ENCODE results near the gene NDRG4. TPM values are rescaled to one million over a fixed set of nuclear protein-coding genes. Genes with fewer than 3 reads are reported as not detected.

The NDRG4 gene
- total and polyA plus RNA-seq, 2 of the 13 experiments (the other 11 are each of a cell fraction or from before 2014, with no cell fraction given): 1.7 to 2.7 TPM

- in situ Hi-C loops (cut with HindIII; ENCODE audit: extremely low pct_ligation_motif_present, low pct_unique_long_range_greater_than_20kb) (loop anchor here (10.0 kb wide), 1 partner anchor 228 kb away; the partner anchor contains the start of gene GOT2), intact Hi-C loops (cut with micrococcal nuclease; ENCODE audit: unreplicated experiment) (no loop called here)
- H3K4me2 ChIP-seq (ENCODE audit: low read depth, low read length): no peak overlapping the region
- peaks cover 25% of the 10 kb centered on the region for H3K4me1 ChIP-seq (ENCODE audit: insufficient read depth, low read length)
- no peaks in the 10 kb centered on the region for H4K20me1 ChIP-seq (ENCODE audit: insufficient read depth, low read length)
- no peaks in the 10 kb centered on the region for H3K36me3 ChIP-seq (replicated peaks in 1 of 2; ENCODE audit: control insufficient read depth in 1 of 2, insufficient read depth in 2 of 2, low read length in 2 of 2)
- no peak overlapping the region for H3K9ac ChIP-seq (ENCODE audit: insufficient read depth, low read depth, low read length)
- no peak overlapping the region for H3K27ac ChIP-seq (ENCODE audit: extremely low read length, insufficient read depth, low read length)
- H3K27me3 ChIP-seq (ENCODE audit: control insufficient read depth in 1 of 2, insufficient read depth in 2 of 2, low read length in 2 of 2): peaks cover 0 to 8% of the 10 kb centered on the region in 2 experiments; a peak in 2 of 5 replicates
- H3K4me3 ChIP-seq (replicated peaks in 1 of 3; ENCODE audit: insufficient read depth in 1 of 3, low read depth in 2 of 3, low read length in 3 of 3): no peak overlapping the region
- H3K9me3 ChIP-seq (ENCODE audit: low read length): no peaks in the 10 kb centered on the region
- no peaks in the 10 kb centered on the region for H3K79me2 ChIP-seq (ENCODE audit: insufficient read depth, low read length)
- ATAC-seq: peak; percentile 6; the same call in 2 of the 3 replicates
- POLR2A ChIA-PET: no interaction called here
- CTCF ChIA-PET (ENCODE audit: low intra/inter-chr PET ratio, low total read pairs): no interaction called here
- 57% methylated on average over 15 of the region's 20 CpGs for WGBS (ENCODE audit: low lambda C conversion rate)
- DNase-seq (ENCODE audit: low spot score): no peak
- no peak for FAIRE-seq
- BruUV-seq (replicated peaks): no TSS peak
- TF ChIP-seq ZNF230 (CRISPR knock-in tag; IDR thresholded peaks at IDR 0.05) (no peak), KDM2A (CRISPR knock-in tag; IDR thresholded peaks at IDR 0.05; ENCODE audit: borderline replicate concordance, low read depth) (0 out of 2 replicates have a peak, but pooled peaks have one; percentile 24)
- H2AFZ ChIP-seq (ENCODE audit: low read length): no peak overlapping the region
Observed at GRCh38 chr16:58506241-58507194, 6.6 kb downstream of the NDRG4 start.

GRCh38 chr16:58507195-58507962, 7.4 kb downstream of the NDRG4 start:
- 26% methylated on average over 14 of the region's 15 CpGs for WGBS (ENCODE audit: low lambda C conversion rate)
- peak; percentile 43; the same call in 1 of the 2 replicates for TF ChIP-seq HNF4A (CRISPR knock-in tag; IDR thresholded peaks at IDR 0.05)
- peak in 1 of 2 experiments; percentile 61; a peak in 2 of 4 replicates for TF ChIP-seq NR2F1 (CRISPR knock-in tag; IDR thresholded peaks at IDR 0.05)
- 0 out of 2 replicates have a peak, but pooled peaks have one; percentile 25 for TF ChIP-seq HNRNPL (IDR thresholded peaks at IDR 0.05; ENCODE audit: low read depth, low read length)
- peak; percentile 53 for TF ChIP-seq NR2F6 (IDR thresholded peaks at IDR 0.05)
- TF ChIP-seq NR2F6 (CRISPR knock-in tag; IDR thresholded peaks at IDR 0.05): peak; percentile 41; the same call in 1 of the 2 replicates
- TF ChIP-seq FOXP4 (CRISPR knock-in tag; IDR thresholded peaks at IDR 0.05): no peak
- no peak for TF ChIP-seq MED13 (CRISPR knock-in tag; IDR thresholded peaks at IDR 0.05)
- 0 out of 2 replicates have a peak, but pooled peaks have one; percentile 9 for TF ChIP-seq KDM2A (CRISPR knock-in tag; IDR thresholded peaks at IDR 0.05; ENCODE audit: borderline replicate concordance, low read depth)
- TF ChIP-seq RARA (CRISPR knock-in tag; IDR thresholded peaks at IDR 0.05): peak; percentile 33; the same call in 1 of the 2 replicates
- no peak for TF ChIP-seq ONECUT2 (CRISPR knock-in tag; IDR thresholded peaks at IDR 0.05)
- no peaks in the 10 kb centered on the region for H4K20me1 ChIP-seq (ENCODE audit: insufficient read depth, low read length)
- ChIA-PET POLR2A (interaction anchor here (0.5 kb wide), 1 partner anchor 193 kb away, joined by 4 read pairs; no protein-coding TSS in a partner anchor), CTCF (ENCODE audit: low intra/inter-chr PET ratio, low total read pairs) (no interaction called here)
- H3K9ac ChIP-seq (ENCODE audit: insufficient read depth, low read depth, low read length): no peak overlapping the region
- H3K27ac ChIP-seq (ENCODE audit: extremely low read length, insufficient read depth, low read length): no peak overlapping the region
- intact Hi-C loops (cut with micrococcal nuclease; ENCODE audit: unreplicated experiment) (no loop called here), in situ Hi-C loops (cut with HindIII; ENCODE audit: extremely low pct_ligation_motif_present, low pct_unique_long_range_greater_than_20kb) (loop anchor here (10.0 kb wide), 1 partner anchor 227 kb away; the partner anchor contains the start of gene GOT2)
- H3K79me2 ChIP-seq (ENCODE audit: insufficient read depth, low read length): no peaks in the 10 kb centered on the region
- DNase-seq (ENCODE audit: low spot score): no peak
- no peaks in the 10 kb centered on the region for H3K36me3 ChIP-seq (replicated peaks in 1 of 2; ENCODE audit: control insufficient read depth in 1 of 2, insufficient read depth in 2 of 2, low read length in 2 of 2)
- H3K9me3 ChIP-seq (ENCODE audit: low read length): no peaks in the 10 kb centered on the region
- BruUV-seq (replicated peaks): no TSS peak
- ATAC-seq: 0 out of 3 replicates have a peak, but pooled peaks have one; percentile 3
- H3K4me1 ChIP-seq (ENCODE audit: insufficient read depth, low read length): peaks cover 17% of the 10 kb centered on the region; the same call in 1 of the 2 replicates
- H2AFZ ChIP-seq (ENCODE audit: low read length): no peak overlapping the region
- FAIRE-seq: no peak
- H3K4me3 ChIP-seq (replicated peaks in 1 of 3; ENCODE audit: insufficient read depth in 1 of 3, low read depth in 2 of 3, low read length in 3 of 3): no peak overlapping the region
- H3K27me3 ChIP-seq (ENCODE audit: control insufficient read depth in 1 of 2, insufficient read depth in 2 of 2, low read length in 2 of 2): no peaks in the 10 kb centered on the region; a peak in 1 of 5 replicates
- no peak overlapping the region for H3K4me2 ChIP-seq (ENCODE audit: low read depth, low read length)
